HCT116 (cell line): ENCODE measurements around the gene AKNAD1.

Source experiments
- POLR2A ChIP-seq: IDR thresholded peaks from 2 replicates; pipeline ENCODE4 v1.7.0; 2011; ENCODE audit warnings: borderline replicate concordance; ENCODE audit not compliant: insufficient read depth, insufficient read length; ENCODE audit errors: extremely low read depth
- RAD21 ChIP-seq: IDR thresholded peaks from 2 replicates; pipeline ENCODE4 v1.6.1; 2012; ENCODE audit warnings: low read depth, mild to moderate bottlenecking
- YY1 ChIP-seq: IDR thresholded peaks from 2 replicates; pipeline ENCODE4 v1.6.1; 2011; ENCODE audit warnings: low read length, low read depth, moderate library complexity, mild to moderate bottlenecking; ENCODE audit not compliant: insufficient replicate concordance; ENCODE audit errors: extremely low read depth

- TF ChIP-seq POLR2A = no peak
- no peak for TF ChIP-seq RAD21
- TF ChIP-seq YY1 = no peak
Observed at GRCh38 chr1:108847494-108847893, 9.4 kb downstream of the AKNAD1 start.
